ENCODE results near the gene GALNT8. TPM values are rescaled to one million over a fixed set of nuclear protein-coding genes. Genes with fewer than 3 reads are reported as not detected.

GALNT8 gene
- total and polyA plus RNA-seq, 2 of the 8 experiments (the other 6 are each of a cell fraction or from before 2014, with no cell fraction given) = 4.7 to 8.3 TPM

DNA sequence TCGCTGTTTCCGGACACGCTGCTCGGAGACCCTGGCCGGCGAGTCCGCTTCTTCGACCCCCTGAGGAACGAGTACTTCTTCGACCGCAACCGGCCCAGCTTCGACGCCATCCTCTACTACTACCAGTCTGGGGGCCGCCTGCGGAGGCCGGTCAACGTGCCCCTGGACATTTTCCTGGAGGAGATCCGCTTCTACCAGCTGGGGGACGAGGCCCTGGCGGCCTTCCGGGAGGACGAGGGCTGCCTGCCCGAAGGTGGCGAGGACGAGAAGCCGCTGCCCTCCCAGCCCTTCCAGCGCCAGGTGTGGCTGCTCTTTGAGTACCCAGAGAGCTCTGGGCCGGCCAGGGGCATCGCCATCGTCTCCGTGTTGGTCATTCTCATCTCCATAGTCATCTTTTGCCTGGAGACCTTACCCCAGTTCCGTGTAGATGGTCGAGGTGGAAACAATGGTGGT lies 90.0 kb downstream of the GALNT8 start:
- Histone ChIP-seq H2BK120ac (replicated peaks; ENCODE audit: low read depth, low read length) (no peak overlapping the region), H4K91ac (replicated peaks; ENCODE audit: insufficient read length, low read length) (no peak overlapping the region), H2BK20ac (ENCODE audit: low read length) (no peak overlapping the region), H3K4me3 (ENCODE audit: extremely low read depth in 1 of 4, insufficient read depth in 2 of 4, low read depth in 3 of 4, low read length in 4 of 4) (peak overlapping the region; percentile 48 to 70 (median 58)), H2BK5ac (ENCODE audit: low read depth, low read length) (no peak overlapping the region), H3K23me2 (ENCODE audit: low read depth, low read length) (peaks cover 7% of the 10 kb centered on the region; the same call in 1 of the 2 replicates), H4K20me1 (replicated peaks in 1 of 2; ENCODE audit: control insufficient read depth in 1 of 2, insufficient read depth in 2 of 2, low read length in 2 of 2) (peaks cover 0 to 7% of the 10 kb centered on the region in 2 experiments), H3K79me2 (ENCODE audit: control insufficient read depth in 1 of 2, insufficient read depth in 2 of 2, low read length in 2 of 2) (no peaks in the 10 kb centered on the region), H2AFZ (ENCODE audit: low read length) (no peak overlapping the region), H3K23ac (ENCODE audit: insufficient read length) (no peak overlapping the region), H3K36me3 (ENCODE audit: control insufficient read depth in 2 of 4, insufficient read depth in 4 of 4, low read length in 3 of 4) (no peaks in the 10 kb centered on the region), H3K27ac (ENCODE audit: low read depth, low read length) (no peak overlapping the region), H3K14ac (ENCODE audit: insufficient read length) (no peak overlapping the region), H3K4ac (replicated peaks; ENCODE audit: insufficient read length, low read depth, low read length) (no peak overlapping the region), H4K8ac (ENCODE audit: extremely low read depth, insufficient read depth, low read length) (peak overlapping the region; percentile 46), H3K18ac (ENCODE audit: extremely low read depth, low read length) (no peak overlapping the region), H2BK12ac (ENCODE audit: low read depth, low read length) (no peak overlapping the region), H3K4me2 (ENCODE audit: insufficient read depth in 1 of 2, low read depth in 2 of 2, low read length in 2 of 2) (peak overlapping the region; percentile 70 to 94), H3K4me1 (replicated peaks in 1 of 4; ENCODE audit: control insufficient read depth in 3 of 4, insufficient read depth in 4 of 4, low read length in 3 of 4) (peaks cover 0 to 4% (median 1%) of the 10 kb centered on the region in 4 experiments; a peak in 3 of 7 replicates), H3K9ac (replicated peaks in 1 of 4; ENCODE audit: extremely low read depth in 1 of 4, low read depth in 3 of 4, low read length in 3 of 4) (no peak overlapping the region), H3K56ac (replicated peaks; ENCODE audit: insufficient read length, low read depth, low read length) (no peak overlapping the region), H3K79me1 (ENCODE audit: low read depth, low read length) (no peaks in the 10 kb centered on the region), H3K9me3 (ENCODE audit: insufficient read depth in 2 of 2, low read depth in 1 of 2, low read length in 1 of 2) (no peaks in the 10 kb centered on the region), H4K5ac (ENCODE audit: insufficient read length, low read depth, low read length) (no peak overlapping the region), H2BK15ac (ENCODE audit: low read length) (no peak overlapping the region), H2AK5ac (ENCODE audit: low read depth, low read length) (no peak overlapping the region), H3K27me3 (replicated peaks in 1 of 4; ENCODE audit: control insufficient read depth in 3 of 4, extremely low read depth in 1 of 4, insufficient read depth in 3 of 4, low read length in 3 of 4) (peaks cover 18 to 56% (median 40%) of the 10 kb centered on the region in 4 experiments)
- peak in 1 of 2 experiments; percentile 69 for DNase-seq (ENCODE audit: low read depth in 1 of 2, low spot score in 2 of 2)
- CTCF ChIA-PET (ENCODE audit: partially characterized antibody) = interaction anchor here (0.6 to 1.2 kb wide), 2 partner anchors 46 to 789 kb away, joined by 3 to 9 read pairs; no protein-coding TSS in a partner anchor
- POLR2A ChIA-PET (ENCODE audit: partially characterized antibody) = interaction anchor here (0.7 to 1.2 kb wide), 2 partner anchors 11 to 248 kb away, joined by 3 read pairs; partner anchors contain the start of gene DYRK4
- no peak for FAIRE-seq
- TF ChIP-seq SIRT6 (IDR thresholded peaks at IDR 0.05; ENCODE audit: low read length) = no peak
- TF ChIP-seq, protein P1, sequence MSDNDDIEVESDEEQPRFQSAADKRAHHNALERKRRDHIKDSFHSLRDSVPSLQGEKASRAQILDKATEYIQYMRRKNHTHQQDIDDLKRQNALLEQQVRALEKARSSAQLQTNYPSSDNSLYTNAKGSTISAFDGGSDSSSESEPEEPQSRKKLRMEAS (IDR thresholded peaks at IDR 0.05) = 0 out of 2 replicates have a peak, but pooled peaks have one; percentile 24
- no peak for TF ChIP-seq JUN (IDR thresholded peaks at IDR 0.05; ENCODE audit: low read depth, low read length)
- no peak for TF ChIP-seq MAFK (IDR thresholded peaks at IDR 0.05; ENCODE audit: low read depth, low read length)
- no peak for TF ChIP-seq RNF2 (IDR thresholded peaks at IDR 0.05; ENCODE audit: borderline replicate concordance, low read depth, low read length, missing control alignments, poor library complexity, severe bottlenecking)
- TF ChIP-seq FOSL1 (IDR thresholded peaks at IDR 0.05; ENCODE audit: insufficient read depth, low read depth, low read length) = no peak
- no peak for TF ChIP-seq KDM4A (IDR thresholded peaks at IDR 0.05; ENCODE audit: low read depth, low read length, severe bottlenecking)
- TF ChIP-seq SIX5 (IDR thresholded peaks at IDR 0.05; ENCODE audit: low read depth, low read length) = no peak
- no peak for TF ChIP-seq CBX8 (IDR thresholded peaks at IDR 0.05; ENCODE audit: borderline replicate concordance, low read depth, low read length)
- TF ChIP-seq, protein P2, sequence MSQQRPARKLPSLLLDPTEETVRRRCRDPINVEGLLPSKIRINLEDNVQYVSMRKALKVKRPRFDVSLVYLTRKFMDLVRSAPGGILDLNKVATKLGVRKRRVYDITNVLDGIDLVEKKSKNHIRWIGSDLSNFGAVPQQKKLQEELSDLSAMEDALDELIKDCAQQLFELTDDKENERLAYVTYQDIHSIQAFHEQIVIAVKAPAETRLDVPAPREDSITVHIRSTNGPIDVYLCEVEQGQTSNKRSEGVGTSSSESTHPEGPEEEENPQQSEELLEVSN (IDR thresholded peaks at IDR 0.05) = peak; percentile 61
- 30% methylated on average over 33 of the region's 34 CpGs; no CpG with 5 or more reads in 1 of the 2 experiments for WGBS, 2 experiments (ENCODE audit: extremely low coverage in 1 of 2, insufficient coverage in 1 of 2, insufficient read length in 1 of 2, insufficient replicate concordance in 2 of 2, low coverage in 1 of 2, low lambda C conversion rate in 2 of 2, missing lambda C conversion rate in 1 of 2)

All from H1 (cell line).